ENCODE data around the gene COMP. TPM values are rescaled to one million over a fixed set of nuclear protein-coding genes. Genes with fewer than 3 reads are reported as not detected.
"Not testable (repeated sequence)": the region's sequence is repeated elsewhere in the genome, so short reads cannot be mapped to it uniquely, and the experiment has no call there.

The COMP gene
- total RNA-seq, 1 donor from 2014 or later, result not detected

- no peak for DNase-seq (ENCODE audit: extremely low read depth, low read depth, low spot score)
Observed at GRCh38 chr19:18749362-18750231, 41.5 kb downstream of the COMP start.

- DNase-seq (ENCODE audit: extremely low read depth, low read depth, low spot score), result no peak
Observed at GRCh38 chr19:18746401-18747325, 44.4 kb downstream of the COMP start.

- no peak for DNase-seq (ENCODE audit: extremely low read depth, low read depth, low spot score)
Observed at GRCh38 chr19:18745931-18746330, 45.2 kb downstream of the COMP start.

GRCh38 chr19:18745012-18745735, 45.9 kb downstream of the COMP start:
- no peak for DNase-seq (ENCODE audit: extremely low read depth, low read depth, low spot score)

- DNase-seq (ENCODE audit: extremely low read depth, low read depth, low spot score), result no peak
Observed at GRCh38 chr19:18743784-18744418, 47.2 kb downstream of the COMP start.

GRCh38 chr19:18742838-18743783, 48.0 kb downstream of the COMP start:
- no peak for DNase-seq (ENCODE audit: extremely low read depth, low read depth, low spot score)

- DNase-seq (ENCODE audit: extremely low read depth, low read depth, low spot score), result no peak
Observed at GRCh38 chr19:18742324-18742723, 48.8 kb downstream of the COMP start.

GRCh38 chr19:18741124-18742121, 49.7 kb downstream of the COMP start:
- no peak for DNase-seq (ENCODE audit: extremely low read depth, low read depth, low spot score)

GRCh38 chr19:18738961-18739690, 52.0 kb downstream of the COMP start:
- no peak for DNase-seq (ENCODE audit: extremely low read depth, low read depth, low spot score)

GRCh38 chr19:18737954-18738351, 53.2 kb downstream of the COMP start:
- DNase-seq (ENCODE audit: extremely low read depth, low read depth, low spot score), result no peak

- DNase-seq (ENCODE audit: extremely low read depth, low read depth, low spot score), result no peak
Observed at GRCh38 chr19:18737337-18737953, 53.7 kb downstream of the COMP start.

- no peak for DNase-seq (ENCODE audit: extremely low read depth, low read depth, low spot score)
Observed at GRCh38 chr19:18736415-18737336, 54.4 kb downstream of the COMP start.

- DNase-seq (ENCODE audit: extremely low read depth, low read depth, low spot score), result no peak
Observed at GRCh38 chr19:18735752-18736151, 55.4 kb downstream of the COMP start.

- no peak for DNase-seq (ENCODE audit: extremely low read depth, low read depth, low spot score)
Observed at GRCh38 chr19:18735324-18735723, 55.8 kb downstream of the COMP start.

- DNase-seq (ENCODE audit: extremely low read depth, low read depth, low spot score), result not testable (repeated sequence)
Observed at GRCh38 chr19:18733762-18734332, 57.3 kb downstream of the COMP start.

All from glomerular endothelial cell (primary cell).